WTC11 (cell line): ENCODE data around the gene CPVL. TPM values are rescaled to one million over a fixed set of nuclear protein-coding genes. Genes with fewer than 3 reads are reported as not detected.

Source experiments
- ATAC-seq: fragments of 200-7000 bp; cut with Tn5 transposase; 2 replicates; pipeline ENCODE4 v1.10.0; 2021; ENCODE audit warnings: mild to moderate bottlenecking, moderate library complexity
- CTCF ChIA-PET: fragments of 300-600 bp; sonication (Branson Sonifier 250); formaldehyde crosslinking; loops from one replicate; lab custom pipeline; 2021; ENCODE audit warnings: antibody characterized with exemption; lab: Charles Lee
- POLR2A ChIA-PET: fragments of 350-600 bp; sonication (Branson Sonifier 250); formaldehyde crosslinking; loops from one replicate; lab custom pipeline; 2021; ENCODE audit warnings: antibody characterized with exemption; lab: Charles Lee
- DNase-seq: peaks from one replicate; pipeline ENCODE4 v3.0.0; 2021; ENCODE audit warnings: low spot score
- H3K27ac Mint-ChIP-seq: 2 replicates; pipeline ENCODE4 v1.8.0; 2021; ENCODE audit warnings: mixed read lengths
- H3K27me3 Mint-ChIP-seq: 2 replicates; pipeline ENCODE4 v1.8.0; 2021; ENCODE audit warnings: low read depth, mild to moderate bottlenecking, moderate library complexity, mixed read lengths
- H3K36me3 Mint-ChIP-seq: 2 replicates; pipeline ENCODE4 v1.8.0; 2021; ENCODE audit warnings: mixed read lengths
- H3K4me1 Mint-ChIP-seq: 2 replicates; pipeline ENCODE4 v1.8.0; 2022; ENCODE audit warnings: mixed read lengths
- H3K4me3 Mint-ChIP-seq: 2 replicates; pipeline ENCODE4 v1.8.0; 2021; ENCODE audit warnings: mild to moderate bottlenecking, moderate library complexity, mixed read lengths
- H3K9me3 Mint-ChIP-seq: 2 replicates; pipeline ENCODE4 v1.8.0; 2021; ENCODE audit warnings: mixed read lengths
- ARID4B ChIP-seq: sonication (generic); formaldehyde crosslinking; IDR thresholded peaks from 2 replicates; pipeline ENCODE4 v1.8.0; 2023; ENCODE audit warnings: missing genetic modification reagents, mild to moderate bottlenecking, borderline replicate concordance
- ERG ChIP-seq: fragments of 250-450 bp; sonication (Bioruptor Pico); IDR thresholded peaks from 2 replicates; pipeline ENCODE4 v1.8.0; 2021; ENCODE audit warnings: mild to moderate bottlenecking
- ETV6 ChIP-seq: sonication (generic); formaldehyde crosslinking; IDR thresholded peaks from 2 replicates; pipeline ENCODE4 v1.8.1; 2022; ENCODE audit warnings: mild to moderate bottlenecking, missing genetic modification reagents
- GABPB1 ChIP-seq: sonication (generic); formaldehyde crosslinking; IDR thresholded peaks from 2 replicates; pipeline ENCODE4 v1.8.1; 2023; ENCODE audit warnings: mild to moderate bottlenecking, missing genetic modification reagents
- GTF2I ChIP-seq: fragments of 250-450 bp; sonication (Bioruptor Pico); conservative IDR thresholded peaks from 2 replicates; pipeline ENCODE4 v1.4.0; 2021; ENCODE audit warnings: mild to moderate bottlenecking
- MXD4 ChIP-seq: fragments of 250-450 bp; sonication (Bioruptor Pico); IDR thresholded peaks from 2 replicates; pipeline ENCODE4 v1.8.0; 2021; ENCODE audit warnings: mild to moderate bottlenecking, moderate library complexity, borderline replicate concordance
- NFATC4 ChIP-seq: fragments of 250-450 bp; sonication (Bioruptor Pico); IDR thresholded peaks from 2 replicates; pipeline ENCODE4 v1.9.0; 2021; ENCODE audit warnings: mild to moderate bottlenecking
- PRRX2 ChIP-seq: fragments of 250-450 bp; sonication (Bioruptor Pico); IDR thresholded peaks from 2 replicates; pipeline ENCODE4 v1.8.0; 2021; ENCODE audit warnings: mild to moderate bottlenecking
- ZMAT4 ChIP-seq: fragments of 250-450 bp; sonication (Bioruptor Pico); IDR thresholded peaks from 2 replicates; pipeline ENCODE4 v1.9.0; 2021; ENCODE audit warnings: mild to moderate bottlenecking
- ZNF396 ChIP-seq: fragments of 250-450 bp; sonication (Bioruptor Pico); IDR thresholded peaks from 2 replicates; pipeline ENCODE4 v1.8.0; 2021; ENCODE audit warnings: mild to moderate bottlenecking, moderate library complexity, borderline replicate concordance
- ZNF423 ChIP-seq: fragments of 250-450 bp; sonication (Bioruptor Pico); IDR thresholded peaks from 2 replicates; pipeline ENCODE4 v2.1.2; 2022; ENCODE audit warnings: mild to moderate bottlenecking, moderate library complexity
- total RNA-seq: library from RNA; stranded (reverse); gene quantifications from 3 replicates; pipeline ENCODE4 v1.2.3, GENCODE V29; 2021
- TF ChIP-seq, protein P1 (sequence below): sonication (generic); formaldehyde crosslinking; IDR thresholded peaks from 2 replicates; pipeline ENCODE4 v1.8.1; 2023; ENCODE audit warnings: mild to moderate bottlenecking, missing genetic modification reagents
- TF ChIP-seq, protein P2 (sequence below): sonication (generic); formaldehyde crosslinking; IDR thresholded peaks from 2 replicates; pipeline ENCODE4 v1.8.0; 2022; ENCODE audit warnings: mild to moderate bottlenecking, missing genetic modification reagents
- TF ChIP-seq, protein P3 (sequence below): sonication (generic); formaldehyde crosslinking; IDR thresholded peaks from 2 replicates; pipeline ENCODE4 v1.8.1; 2022; ENCODE audit warnings: low read depth, mild to moderate bottlenecking, moderate library complexity, missing genetic modification reagents, borderline replicate concordance
- TF ChIP-seq, protein P4 (sequence below): sonication (generic); formaldehyde crosslinking; IDR thresholded peaks from 2 replicates; pipeline ENCODE4 v1.8.1; 2023; ENCODE audit warnings: mild to moderate bottlenecking, moderate library complexity, missing genetic modification reagents
- TF ChIP-seq, protein P5 (sequence below): fragments of 250-450 bp; sonication (Bioruptor Pico); IDR thresholded peaks from 2 replicates; pipeline ENCODE4 v1.9.0; 2021; ENCODE audit warnings: mild to moderate bottlenecking, borderline replicate concordance

CPVL gene
- total RNA-seq, 1 experiment from 2014 or later = 34.2 TPM

GRCh38 chr7:29007127-29007526 is 139.2 kb downstream of the CPVL start:
- ATAC-seq = no peak
- Mint-ChIP-seq H3K36me3 (peaks cover 17% of the 10 kb centered on the region), H3K4me1 (peaks cover 7% of the 10 kb centered on the region), H3K9me3 (peaks cover 24% of the 10 kb centered on the region), H3K27me3 (no peaks in the 10 kb centered on the region), H3K4me3 (no peak overlapping the region), H3K27ac (no peak overlapping the region)
- TF ChIP-seq, protein P1, sequence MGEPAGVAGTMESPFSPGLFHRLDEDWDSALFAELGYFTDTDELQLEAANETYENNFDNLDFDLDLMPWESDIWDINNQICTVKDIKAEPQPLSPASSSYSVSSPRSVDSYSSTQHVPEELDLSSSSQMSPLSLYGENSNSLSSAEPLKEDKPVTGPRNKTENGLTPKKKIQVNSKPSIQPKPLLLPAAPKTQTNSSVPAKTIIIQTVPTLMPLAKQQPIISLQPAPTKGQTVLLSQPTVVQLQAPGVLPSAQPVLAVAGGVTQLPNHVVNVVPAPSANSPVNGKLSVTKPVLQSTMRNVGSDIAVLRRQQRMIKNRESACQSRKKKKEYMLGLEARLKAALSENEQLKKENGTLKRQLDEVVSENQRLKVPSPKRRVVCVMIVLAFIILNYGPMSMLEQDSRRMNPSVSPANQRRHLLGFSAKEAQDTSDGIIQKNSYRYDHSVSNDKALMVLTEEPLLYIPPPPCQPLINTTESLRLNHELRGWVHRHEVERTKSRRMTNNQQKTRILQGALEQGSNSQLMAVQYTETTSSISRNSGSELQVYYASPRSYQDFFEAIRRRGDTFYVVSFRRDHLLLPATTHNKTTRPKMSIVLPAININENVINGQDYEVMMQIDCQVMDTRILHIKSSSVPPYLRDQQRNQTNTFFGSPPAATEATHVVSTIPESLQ = no peak
- TF ChIP-seq, protein P2, sequence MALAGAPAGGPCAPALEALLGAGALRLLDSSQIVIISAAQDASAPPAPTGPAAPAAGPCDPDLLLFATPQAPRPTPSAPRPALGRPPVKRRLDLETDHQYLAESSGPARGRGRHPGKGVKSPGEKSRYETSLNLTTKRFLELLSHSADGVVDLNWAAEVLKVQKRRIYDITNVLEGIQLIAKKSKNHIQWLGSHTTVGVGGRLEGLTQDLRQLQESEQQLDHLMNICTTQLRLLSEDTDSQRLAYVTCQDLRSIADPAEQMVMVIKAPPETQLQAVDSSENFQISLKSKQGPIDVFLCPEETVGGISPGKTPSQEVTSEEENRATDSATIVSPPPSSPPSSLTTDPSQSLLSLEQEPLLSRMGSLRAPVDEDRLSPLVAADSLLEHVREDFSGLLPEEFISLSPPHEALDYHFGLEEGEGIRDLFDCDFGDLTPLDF = no peak
- TF ChIP-seq PRRX2 (CRISPR knock-in tag) (no peak), ZNF396 (CRISPR knock-in tag) (no peak), GTF2I (no peak), ZNF423 (CRISPR knock-in tag) (no peak), ZMAT4 (CRISPR knock-in tag) (no peak), NFATC4 (CRISPR knock-in tag) (no peak), ETV6 (CRISPR knock-in tag) (no peak), GABPB1 (CRISPR knock-in tag) (no peak), MXD4 (no peak), ARID4B (CRISPR knock-in tag) (no peak), ERG (CRISPR knock-in tag) (no peak)
- TF ChIP-seq, protein P3, sequence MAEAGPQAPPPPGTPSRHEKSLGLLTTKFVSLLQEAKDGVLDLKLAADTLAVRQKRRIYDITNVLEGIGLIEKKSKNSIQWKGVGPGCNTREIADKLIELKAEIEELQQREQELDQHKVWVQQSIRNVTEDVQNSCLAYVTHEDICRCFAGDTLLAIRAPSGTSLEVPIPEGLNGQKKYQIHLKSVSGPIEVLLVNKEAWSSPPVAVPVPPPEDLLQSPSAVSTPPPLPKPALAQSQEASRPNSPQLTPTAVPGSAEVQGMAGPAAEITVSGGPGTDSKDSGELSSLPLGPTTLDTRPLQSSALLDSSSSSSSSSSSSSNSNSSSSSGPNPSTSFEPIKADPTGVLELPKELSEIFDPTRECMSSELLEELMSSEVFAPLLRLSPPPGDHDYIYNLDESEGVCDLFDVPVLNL (CRISPR knock-in tag) = no peak
- TF ChIP-seq, protein P4, sequence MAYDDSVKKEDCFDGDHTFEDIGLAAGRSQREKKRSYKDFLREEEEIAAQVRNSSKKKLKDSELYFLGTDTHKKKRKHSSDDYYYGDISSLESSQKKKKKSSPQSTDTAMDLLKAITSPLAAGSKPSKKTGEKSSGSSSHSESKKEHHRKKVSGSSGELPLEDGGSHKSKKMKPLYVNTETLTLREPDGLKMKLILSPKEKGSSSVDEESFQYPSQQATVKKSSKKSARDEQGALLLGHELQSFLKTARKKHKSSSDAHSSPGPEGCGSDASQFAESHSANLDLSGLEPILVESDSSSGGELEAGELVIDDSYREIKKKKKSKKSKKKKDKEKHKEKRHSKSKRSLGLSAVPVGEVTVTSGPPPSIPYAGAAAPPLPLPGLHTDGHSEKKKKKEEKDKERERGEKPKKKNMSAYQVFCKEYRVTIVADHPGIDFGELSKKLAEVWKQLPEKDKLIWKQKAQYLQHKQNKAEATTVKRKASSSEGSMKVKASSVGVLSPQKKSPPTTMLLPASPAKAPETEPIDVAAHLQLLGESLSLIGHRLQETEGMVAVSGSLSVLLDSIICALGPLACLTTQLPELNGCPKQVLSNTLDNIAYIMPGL (CRISPR knock-in tag) = no peak
- TF ChIP-seq, protein P5, sequence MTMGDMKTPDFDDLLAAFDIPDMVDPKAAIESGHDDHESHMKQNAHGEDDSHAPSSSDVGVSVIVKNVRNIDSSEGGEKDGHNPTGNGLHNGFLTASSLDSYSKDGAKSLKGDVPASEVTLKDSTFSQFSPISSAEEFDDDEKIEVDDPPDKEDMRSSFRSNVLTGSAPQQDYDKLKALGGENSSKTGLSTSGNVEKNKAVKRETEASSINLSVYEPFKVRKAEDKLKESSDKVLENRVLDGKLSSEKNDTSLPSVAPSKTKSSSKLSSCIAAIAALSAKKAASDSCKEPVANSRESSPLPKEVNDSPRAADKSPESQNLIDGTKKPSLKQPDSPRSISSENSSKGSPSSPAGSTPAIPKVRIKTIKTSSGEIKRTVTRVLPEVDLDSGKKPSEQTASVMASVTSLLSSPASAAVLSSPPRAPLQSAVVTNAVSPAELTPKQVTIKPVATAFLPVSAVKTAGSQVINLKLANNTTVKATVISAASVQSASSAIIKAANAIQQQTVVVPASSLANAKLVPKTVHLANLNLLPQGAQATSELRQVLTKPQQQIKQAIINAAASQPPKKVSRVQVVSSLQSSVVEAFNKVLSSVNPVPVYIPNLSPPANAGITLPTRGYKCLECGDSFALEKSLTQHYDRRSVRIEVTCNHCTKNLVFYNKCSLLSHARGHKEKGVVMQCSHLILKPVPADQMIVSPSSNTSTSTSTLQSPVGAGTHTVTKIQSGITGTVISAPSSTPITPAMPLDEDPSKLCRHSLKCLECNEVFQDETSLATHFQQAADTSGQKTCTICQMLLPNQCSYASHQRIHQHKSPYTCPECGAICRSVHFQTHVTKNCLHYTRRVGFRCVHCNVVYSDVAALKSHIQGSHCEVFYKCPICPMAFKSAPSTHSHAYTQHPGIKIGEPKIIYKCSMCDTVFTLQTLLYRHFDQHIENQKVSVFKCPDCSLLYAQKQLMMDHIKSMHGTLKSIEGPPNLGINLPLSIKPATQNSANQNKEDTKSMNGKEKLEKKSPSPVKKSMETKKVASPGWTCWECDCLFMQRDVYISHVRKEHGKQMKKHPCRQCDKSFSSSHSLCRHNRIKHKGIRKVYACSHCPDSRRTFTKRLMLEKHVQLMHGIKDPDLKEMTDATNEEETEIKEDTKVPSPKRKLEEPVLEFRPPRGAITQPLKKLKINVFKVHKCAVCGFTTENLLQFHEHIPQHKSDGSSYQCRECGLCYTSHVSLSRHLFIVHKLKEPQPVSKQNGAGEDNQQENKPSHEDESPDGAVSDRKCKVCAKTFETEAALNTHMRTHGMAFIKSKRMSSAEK = no peak
- ChIA-PET CTCF (no interaction called here), POLR2A (no interaction called here)
- DNase-seq = no peak
